Stimulated activated CD4-positive, alpha-beta T cell treated with anti-CD3 and anti-CD28 coated beads, Interleukin-1b, Interleukin-23, amount 100 ng/mL, for 48 hours (primary cell): ENCODE measurements around the gene PRDX2.
"Not testable (repeated sequence)": the region's sequence is repeated elsewhere in the genome, so short reads cannot be mapped to it uniquely, and the experiment has no call there.

Experiments used
- DNase-seq: peaks from one replicate; pipeline ENCODE4 v3.0.0-alpha.2; 2020

The PRDX2 gene

GRCh38 chr19:12801466-12802266 is at the start of gene PRDX2, which contains the start of gene THSD8:
TSS of gene PRDX2 (minus strand) at chr19:12801800. CDS start at chr19:12801261, 539 bp downstream.
TSS of gene THSD8 (plus strand) at chr19:12802069. CDS start at chr19:12802072, 3 bp downstream.
- peak; percentile 83 for DNase-seq

DNA sequence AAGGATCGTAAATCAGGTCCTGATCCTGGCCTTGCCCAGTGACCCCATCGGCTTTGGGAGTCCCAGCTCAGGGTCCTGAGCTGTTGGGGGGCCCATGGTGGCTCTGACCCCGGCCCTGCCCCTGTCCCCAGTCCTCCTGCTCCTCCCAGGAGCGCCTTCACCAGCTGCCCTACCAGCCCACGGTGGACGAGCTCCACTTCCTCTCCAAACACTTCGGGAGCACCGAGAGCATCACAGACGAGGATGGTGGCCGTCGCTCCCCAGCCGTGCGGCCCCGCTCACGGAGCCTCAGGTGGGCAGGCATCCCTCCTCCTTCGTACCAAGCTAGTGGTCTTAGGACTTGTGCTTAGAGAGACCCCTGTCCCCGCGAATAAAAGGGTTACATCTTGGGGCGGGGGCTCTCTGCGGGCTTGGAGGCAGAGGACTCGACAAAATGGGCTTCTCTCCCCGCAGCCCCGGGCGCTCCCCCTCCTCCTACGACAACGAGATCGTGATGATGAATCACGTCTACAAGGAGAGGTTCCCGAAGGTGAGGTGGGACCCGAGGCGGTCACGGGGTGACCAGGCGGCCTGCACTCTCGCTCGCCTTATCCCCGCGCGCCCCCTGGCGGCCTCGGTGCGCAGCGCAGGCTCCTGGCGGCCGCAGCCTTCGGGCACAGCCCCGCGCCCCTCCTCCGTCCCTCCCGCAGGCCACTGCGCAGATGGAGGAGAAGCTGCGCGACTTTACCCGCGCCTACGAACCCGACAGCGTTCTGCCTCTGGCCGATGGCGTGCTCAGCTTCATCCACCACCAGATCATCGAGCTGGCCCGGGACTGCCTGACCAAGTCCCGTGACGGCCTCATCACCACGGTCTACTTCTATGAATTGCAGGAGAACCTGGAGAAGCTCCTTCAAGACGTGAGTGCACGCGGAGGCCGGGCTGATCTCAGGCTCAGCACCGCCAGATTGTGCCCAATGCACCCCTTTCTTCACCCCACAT is 45.8 kb upstream of the PRDX2 start:
- DNase-seq = peak; percentile 86

- not testable (repeated sequence) for DNase-seq
Measured at GRCh38 chr19:12846613-12847012, 45.0 kb upstream of the PRDX2 start.

- no peak for DNase-seq
Measured at GRCh38 chr19:12843999-12844732, 42.6 kb upstream of the PRDX2 start.

GRCh38 chr19:12843328-12843727 is 41.7 kb upstream of the PRDX2 start:
- no peak for DNase-seq

GRCh38 chr19:12842511-12842910 is 40.9 kb upstream of the PRDX2 start:
- DNase-seq = no peak

GRCh38 chr19:12841094-12841493 is 39.5 kb upstream of the PRDX2 start:
- DNase-seq = no peak

DNA sequence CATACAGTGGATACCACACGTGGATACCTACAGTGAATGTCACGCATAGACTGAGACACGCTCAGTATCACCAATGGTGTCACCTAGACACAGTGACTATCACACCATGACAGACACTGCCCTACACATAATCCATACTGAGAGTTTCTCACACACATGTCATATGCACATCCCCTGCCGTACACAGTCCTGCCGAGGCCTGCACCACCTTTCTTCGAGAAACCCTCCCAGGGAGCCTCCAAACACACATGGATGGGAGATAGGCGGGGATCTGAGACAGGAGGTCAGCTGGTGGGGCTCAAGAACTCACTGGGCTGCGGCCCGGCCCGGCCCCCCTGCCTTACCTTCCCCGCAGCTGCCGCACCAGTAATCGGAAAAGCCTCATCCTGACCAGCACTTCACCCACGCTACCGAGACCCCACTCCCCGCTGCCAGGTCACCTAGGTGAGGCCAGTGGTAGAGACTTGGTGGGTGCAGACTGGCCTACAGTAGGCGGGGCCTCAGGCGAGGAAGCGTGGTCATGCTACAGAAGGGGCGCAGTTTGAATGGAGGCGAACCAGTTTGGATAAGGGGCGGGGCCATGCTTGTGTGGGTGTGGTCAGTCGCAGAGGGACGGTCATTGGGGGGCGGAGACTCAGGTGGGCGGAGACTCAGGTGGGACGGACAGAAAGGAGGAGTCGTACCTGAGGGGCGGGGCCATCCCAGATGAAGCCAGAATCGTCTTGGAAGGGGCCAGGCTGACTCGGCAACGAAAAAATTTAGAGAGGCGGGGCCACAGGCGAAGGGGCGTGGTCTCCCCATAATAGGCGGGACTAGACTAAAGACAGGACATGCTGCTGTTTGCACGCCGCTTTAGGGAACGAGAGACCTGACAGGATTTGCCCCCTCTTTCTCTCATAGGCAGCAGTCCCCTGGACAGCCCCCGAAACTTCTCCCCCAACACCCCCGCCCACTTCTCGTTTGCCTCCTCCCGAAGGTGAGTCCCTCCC is 38.8 kb upstream of the PRDX2 start:
- DNase-seq = peak; percentile 78

DNA sequence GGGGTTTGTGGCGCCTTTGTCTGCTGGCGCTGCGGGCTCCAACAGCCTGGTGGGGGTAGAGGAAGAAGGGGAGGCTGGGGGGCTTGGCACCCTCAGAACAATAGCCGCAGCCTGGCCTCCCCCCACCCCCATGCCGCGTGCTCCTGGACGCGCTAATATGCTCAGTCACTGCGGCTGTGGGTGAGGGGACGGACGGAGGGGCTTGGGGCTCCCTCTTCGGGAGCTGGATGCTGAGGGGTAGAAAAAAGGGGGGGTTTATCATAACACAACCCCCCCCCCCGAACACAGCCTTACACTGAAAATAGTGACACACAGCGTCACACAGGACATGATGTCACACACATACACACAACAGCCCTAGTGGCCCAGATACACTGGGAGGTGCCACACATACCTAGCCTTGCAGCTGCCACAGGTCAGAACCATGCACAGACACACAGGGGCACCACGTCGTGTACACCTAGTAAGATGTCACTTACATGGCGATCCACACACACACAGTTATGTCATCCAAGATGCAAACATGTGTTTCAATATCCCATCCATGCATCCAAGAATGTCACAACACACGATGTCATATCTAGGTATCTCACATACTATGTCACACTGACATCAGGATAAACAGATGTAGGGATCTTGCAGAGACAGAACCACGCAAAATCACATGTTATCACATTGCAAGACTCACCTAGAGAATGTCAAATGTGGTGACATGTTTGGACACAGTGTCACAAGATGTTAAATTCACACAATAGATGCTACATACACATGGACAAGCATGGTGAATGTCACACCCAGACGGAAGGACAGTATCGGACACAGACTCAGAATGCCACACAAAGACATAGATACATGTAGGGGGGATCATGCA is 37.5 kb upstream of the PRDX2 start:
- peak; percentile 27 for DNase-seq

DNA sequence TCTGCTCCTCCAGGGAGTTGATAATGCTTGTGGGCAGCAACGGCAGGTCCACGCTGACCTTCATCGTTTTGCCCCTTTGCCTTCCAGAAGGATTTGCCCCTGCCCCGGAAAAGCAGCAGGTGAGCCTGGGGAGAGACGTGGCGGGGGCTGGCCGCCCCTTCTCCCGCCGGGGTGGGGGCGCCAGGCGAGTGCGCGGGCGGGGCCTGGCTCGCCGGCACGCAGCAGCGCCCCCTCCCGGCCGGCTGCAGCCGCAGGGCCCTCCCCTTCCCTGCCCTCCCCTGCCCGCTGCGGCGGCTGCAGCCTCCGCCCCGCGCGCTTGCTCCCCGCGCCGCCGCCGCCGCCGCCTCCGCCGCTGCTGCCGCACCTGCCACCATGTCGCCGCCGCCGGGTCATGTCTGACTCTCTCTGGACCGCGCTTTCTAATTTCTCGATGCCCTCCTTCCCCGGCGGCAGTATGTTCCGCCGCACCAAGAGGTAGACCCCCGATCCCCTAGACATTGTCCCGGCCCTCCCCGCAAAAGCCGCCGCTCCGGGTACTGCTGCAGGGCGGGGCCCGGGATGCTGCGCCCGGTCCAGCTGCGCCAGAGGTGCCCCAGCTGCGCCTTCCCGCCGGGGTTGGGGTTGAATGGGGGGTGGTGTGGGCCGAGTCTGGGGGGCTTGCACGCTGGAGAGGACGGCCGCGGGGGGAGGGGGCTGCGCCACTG is 36.7 kb upstream of the PRDX2 start, which contains the start of gene MAST1:
Gene MAST1 (plus strand): TSS at position 334 of the 704 bp plus-strand sequence. CDS start 58 bp downstream, at position 392.
- DNase-seq = peak; percentile 49

GRCh38 chr19:12837225-12837624 is 35.6 kb upstream of the PRDX2 start:
- DNase-seq = no peak

DNA sequence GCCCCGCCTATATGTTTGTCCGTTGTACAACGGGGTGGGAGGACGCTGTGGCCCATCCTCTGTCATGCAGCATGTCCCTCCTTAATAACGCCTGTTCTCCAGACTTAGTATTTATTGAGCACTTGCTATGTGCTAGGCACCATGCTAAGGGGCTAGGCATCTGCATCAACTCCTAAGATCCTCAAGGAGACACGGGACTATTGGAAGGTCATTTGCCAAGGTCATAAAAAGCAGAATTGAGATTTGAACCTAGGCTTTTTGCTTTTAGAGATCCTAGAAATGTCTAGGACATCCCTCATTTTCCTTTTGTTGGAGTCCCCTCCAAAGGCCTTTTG is 34.9 kb upstream of the PRDX2 start:
- DNase-seq = no peak

DNA sequence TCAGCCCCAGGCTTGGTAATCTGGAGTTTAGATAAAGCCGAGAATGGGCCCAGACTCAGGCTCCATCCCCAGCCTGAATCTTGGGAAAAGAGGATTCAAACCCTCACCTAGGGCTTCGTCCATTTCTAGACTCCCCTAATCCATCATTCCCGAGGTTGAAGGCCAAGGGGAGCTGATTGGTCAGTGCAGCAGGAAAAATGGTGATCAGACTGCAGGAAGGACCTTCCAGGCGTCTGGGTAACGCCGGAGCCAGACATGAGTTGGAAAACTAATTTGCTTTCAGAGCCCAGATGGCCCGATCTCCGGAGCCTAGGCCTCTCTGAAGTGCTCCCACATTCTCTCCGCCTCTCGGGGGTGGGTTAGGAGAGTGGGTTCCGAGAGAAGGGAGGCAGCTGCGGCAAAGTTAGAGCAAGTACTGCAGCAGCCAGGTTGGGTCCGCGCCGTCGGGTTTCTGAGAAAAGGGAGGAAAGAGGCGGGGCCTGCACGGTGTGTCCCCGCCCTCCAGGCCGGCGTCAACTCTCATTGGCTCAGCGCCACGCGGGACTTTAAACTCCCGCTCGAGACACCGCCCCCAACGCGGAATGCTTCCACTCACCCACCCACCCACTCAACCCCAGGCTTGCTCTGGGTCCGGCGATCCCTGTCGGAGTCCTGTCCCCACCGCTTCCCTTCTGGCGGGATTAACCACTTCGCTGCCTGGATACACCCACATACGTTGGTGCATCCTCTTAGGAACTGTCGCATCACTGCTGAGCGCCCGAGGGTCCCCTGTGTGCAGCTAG is 33.6 kb upstream of the PRDX2 start:
- DNase-seq = peak; percentile 34

DNA sequence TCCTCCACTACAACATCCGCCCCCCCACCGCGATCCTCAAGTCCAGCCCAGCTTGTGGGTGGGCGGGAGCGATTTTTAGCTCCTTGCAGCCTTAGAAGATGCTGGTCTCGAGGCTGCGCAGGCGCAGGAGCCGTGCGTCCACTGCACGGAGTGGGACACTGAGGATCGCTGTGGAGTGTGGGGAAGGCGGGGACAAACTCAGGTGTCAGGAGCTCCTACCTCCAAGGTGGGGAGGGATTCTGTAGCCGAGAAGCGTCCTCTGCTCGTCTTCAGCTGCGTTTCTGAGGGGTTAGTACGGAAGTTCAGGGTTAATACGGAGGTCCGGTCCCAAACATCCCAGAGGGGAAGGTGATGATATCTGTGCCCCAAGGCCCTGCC is 33.0 kb upstream of the PRDX2 start, which contains the start of gene RTBDN:
Gene RTBDN (minus strand): TSS at position 14 of the 378 bp plus-strand sequence. CDS start 4,600 bp downstream, outside the sequence.
- DNase-seq = no peak

DNA sequence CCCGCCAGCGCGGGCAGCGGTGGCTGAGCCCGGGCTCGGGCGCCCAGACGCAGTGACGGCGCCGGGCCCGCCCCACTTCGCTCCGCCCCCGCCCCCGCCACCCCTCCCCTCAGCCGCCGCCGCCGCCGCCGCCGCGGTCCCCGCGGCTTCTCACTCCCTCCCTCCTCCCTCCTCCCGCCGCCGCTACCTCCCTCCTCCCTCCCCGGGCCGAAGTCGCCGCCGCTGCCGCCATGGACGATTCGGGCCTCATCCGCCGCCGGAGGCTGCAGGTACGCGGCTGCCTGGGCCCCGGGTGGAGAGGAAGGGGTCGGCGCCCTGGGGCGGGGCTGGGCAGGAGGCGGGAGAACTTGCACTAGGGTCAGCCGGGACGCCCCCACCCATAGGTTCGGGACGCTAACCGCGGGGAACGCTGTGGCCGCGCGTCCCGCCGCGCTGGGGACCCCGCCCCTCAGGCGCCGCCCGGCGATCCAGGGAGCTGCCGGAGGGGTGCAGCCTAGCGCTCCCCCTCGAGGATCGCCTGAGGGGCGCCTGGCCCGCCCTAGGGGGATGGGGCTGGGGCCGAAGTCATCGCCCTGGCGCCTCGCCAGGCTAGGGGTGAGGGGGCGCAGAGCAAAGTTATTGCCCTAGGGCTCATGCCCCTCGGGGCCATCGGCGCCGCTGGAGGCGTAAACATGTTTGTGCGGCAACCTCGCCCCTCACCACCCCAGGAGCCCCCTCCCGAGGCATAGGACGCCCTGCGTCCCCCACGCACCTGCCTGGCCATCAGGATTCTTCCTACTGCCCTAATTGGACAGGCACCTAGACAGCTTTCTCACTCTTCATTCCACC is 32.4 kb upstream of the PRDX2 start:
- DNase-seq = peak; percentile 24

DNA sequence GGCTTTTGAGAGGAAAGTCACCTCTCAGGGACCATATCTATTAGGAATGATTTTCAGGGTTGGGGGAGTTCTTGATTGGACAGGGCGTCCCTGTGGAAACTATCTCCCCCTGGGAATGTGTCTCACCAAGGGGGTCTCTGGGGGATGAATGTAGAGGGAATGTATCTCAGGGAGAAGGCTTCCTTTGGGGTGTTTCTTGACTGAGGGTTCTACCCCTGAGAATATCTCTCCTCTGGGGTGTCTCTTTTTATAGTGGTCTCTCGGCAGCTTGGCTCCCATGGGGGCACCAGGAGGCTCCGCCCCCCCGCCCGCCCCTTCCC is 31.8 kb upstream of the PRDX2 start:
- no peak for DNase-seq

GRCh38 chr19:12828494-12828893 is 26.9 kb upstream of the PRDX2 start:
- peak; percentile 48 for DNase-seq
